BJ (cell line): ENCODE measurements around the gene LBX1. TPM values are rescaled to one million over a fixed set of nuclear protein-coding genes. Genes with fewer than 3 reads are reported as not detected.

Experiments used
- CTCF ChIA-PET: fragments of 350-600 bp; formaldehyde crosslinking; extraction: SDS; loops from one replicate; lab custom pipeline; 2021; ENCODE audit warnings: antibody characterized with exemption, inconsistent platforms; lab: Yijun Ruan, JAX
- POLR2A ChIA-PET: fragments of 300-600 bp; sonication (Branson Sonifier 250); formaldehyde crosslinking; extraction: SDS; loops from one replicate; lab custom pipeline; 2021; ENCODE audit warnings: antibody characterized with exemption; lab: Charles Lee
- DNase-seq: peaks from one replicate; pipeline ENCODE4 v3.0.0-alpha.2; 2011; ENCODE audit warnings: low read depth
- H3K27me3 ChIP-seq: 2 replicates; pipeline ENCODE4 v1.6.0; 2011; ENCODE audit warnings: low read length; ENCODE audit not compliant: control insufficient read depth, insufficient read depth
- H3K36me3 ChIP-seq: 2 replicates; pipeline ENCODE4 v1.5.1; 2011; ENCODE audit warnings: low read length; ENCODE audit not compliant: control insufficient read depth, insufficient read depth
- H3K4me3 ChIP-seq: 2 replicates; pipeline ENCODE4 v1.5.1; 2011; ENCODE audit warnings: low read depth, mild to moderate bottlenecking, control low read depth, low read length
- CTCF ChIP-seq: IDR thresholded peaks from 2 replicates; pipeline ENCODE4 v1.5.1; 2011; ENCODE audit warnings: low read depth, mild to moderate bottlenecking, control low read depth, inconsistent platforms, low read length, moderate library complexity; ENCODE audit not compliant: insufficient read depth
- polyA plus RNA-seq: library from polyadenylated mRNA; depleted of rRNA; stranded (reverse); fragments of >200 nt; gene quantifications from 2 replicates; pipeline ENCODE4 v1.2.3, GENCODE V29; 2011

Gene LBX1
- polyA plus RNA-seq, 1 experiment, result not detected

DNA sequence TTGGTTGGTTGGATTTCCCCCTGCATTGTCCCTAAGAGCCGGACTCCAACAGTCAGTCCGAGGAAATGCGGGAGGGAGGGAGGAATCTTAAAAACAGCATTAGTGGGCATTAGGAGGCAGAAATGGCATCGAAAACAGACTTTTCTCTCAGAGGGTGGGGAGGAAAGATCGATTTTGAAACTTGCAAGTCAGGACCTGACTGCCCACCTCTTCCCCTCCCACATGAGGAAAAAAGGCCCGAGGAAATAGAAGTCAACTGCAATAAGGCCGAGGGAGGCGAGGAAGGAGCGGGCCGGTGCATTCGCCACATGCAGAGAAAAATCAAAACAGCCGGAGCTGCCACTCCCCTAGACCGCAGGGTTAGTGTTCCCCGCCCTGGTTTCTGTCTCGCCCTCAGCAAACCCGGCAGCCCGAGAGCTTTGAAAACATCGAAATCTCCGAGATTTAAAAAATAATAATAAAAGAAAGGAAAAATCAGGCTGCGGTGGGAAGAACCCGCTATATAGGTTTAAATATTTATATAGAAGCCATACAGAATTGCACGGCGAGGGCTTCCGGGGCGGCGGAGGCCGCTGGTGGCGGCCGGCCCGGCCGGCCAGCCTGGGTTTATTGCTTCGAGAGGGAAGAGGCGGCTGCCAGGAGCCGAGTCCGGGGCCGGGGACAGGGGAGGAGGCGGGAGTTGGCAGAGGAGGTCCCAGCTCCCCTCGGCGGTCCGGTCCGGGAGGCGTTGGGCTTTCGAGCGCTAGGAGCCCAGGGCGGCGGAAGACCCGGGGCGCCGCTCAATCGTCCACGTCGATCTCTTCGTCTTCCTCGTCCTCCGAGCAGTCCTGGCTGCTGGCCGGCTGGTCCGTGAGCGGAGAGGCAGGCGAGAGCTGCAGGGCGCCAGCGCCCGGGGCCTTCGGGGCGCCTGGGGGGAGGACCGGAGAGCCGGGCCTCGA is 2.5 kb downstream of the LBX1 start:
- ChIA-PET POLR2A (no interaction called here), CTCF (interaction anchor here (0.7 to 2.0 kb wide), 4 partner anchors 11 to 69 kb away, joined by 3 to 11 read pairs (median 6); no protein-coding TSS in a partner anchor)
- H3K4me3 ChIP-seq, result no peak overlapping the region
- no peak for TF ChIP-seq CTCF
- no peak for DNase-seq
- H3K36me3 ChIP-seq, result no peaks in the 10 kb centered on the region
- peaks cover 77% of the 10 kb centered on the region for H3K27me3 ChIP-seq

DNA sequence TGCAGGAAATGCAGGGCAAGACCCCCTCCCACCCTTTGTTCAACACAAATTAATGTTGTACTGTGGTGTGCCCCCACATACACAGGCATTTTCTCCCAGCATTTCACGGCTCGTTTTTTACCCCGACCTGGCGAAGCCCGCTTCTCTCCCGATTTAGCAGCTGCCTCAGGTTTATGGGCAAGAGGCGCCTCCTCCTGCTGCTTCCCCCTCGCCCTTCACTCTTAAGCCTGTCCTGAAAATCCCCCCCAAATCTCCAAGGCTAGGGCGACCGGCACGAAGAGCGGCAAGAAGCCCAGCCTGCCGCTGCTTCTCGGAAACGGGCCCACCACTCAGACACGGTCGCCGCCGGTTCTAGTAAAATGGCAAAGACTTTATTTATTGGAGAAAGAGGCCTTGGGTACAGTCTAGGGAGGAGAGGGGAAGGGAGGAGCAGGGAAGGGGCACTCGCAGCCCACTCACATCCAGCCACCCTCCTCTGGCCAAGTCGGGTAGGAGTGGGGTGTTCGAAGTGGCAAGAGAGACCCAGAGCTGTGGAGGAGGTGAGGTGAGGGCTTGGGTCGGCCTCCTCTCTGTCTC is 3.3 kb downstream of the LBX1 start:
- peaks cover 78% of the 10 kb centered on the region for H3K27me3 ChIP-seq

DNA sequence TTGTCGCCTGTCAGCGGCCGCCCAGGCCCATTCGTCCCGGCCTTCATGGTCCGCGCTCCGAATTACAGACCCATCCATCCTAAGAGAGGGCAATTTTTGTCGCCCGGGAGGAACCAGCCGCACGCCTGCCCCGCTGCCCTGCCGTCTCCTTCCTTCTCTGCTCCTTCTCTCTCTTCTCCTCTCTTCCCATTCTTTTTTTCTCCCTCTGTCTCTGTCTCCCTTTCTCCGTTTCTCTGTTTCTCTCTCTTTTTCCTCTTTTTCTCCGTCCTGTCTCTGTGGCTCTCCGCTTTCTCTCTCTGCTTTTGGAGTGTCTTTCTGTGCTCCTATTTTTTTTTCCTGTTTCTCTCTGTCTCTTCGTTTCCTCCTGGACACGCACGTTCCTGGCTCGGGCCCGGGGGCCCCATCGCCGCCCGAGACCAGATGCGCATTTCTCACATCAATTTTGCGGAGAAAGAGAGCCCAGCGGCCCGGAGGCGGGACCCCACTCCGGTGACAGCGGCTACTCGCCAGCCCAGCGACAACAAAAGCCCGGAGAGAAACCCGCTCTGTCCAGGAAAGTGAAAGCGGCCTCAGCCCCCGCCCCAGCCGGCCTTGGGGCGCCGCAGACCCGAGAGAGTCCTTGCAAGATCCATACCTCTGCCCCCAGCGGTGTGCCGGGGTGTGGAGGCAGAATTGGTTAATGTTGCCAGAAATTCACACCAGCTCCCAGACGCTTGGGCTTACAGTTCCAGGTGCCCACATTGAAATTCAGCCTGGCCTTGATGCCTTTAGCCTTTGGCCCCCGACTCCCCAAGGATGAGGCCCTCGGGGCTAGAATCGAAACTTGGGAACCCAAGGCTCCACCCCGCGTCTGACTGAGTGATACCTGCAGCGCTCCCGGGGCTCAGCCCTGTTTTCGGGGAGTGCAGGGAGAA is 4.1 kb downstream of the LBX1 start:
- POLR2A ChIA-PET, result no interaction called here
- Histone ChIP-seq H3K36me3 (no peaks in the 10 kb centered on the region), H3K27me3 (peaks cover 79% of the 10 kb centered on the region), H3K4me3 (no peak overlapping the region)
- CTCF ChIA-PET, result interaction anchor here (1.4 kb wide), 1 partner anchor 11 kb away, joined by 7 read pairs; no protein-coding TSS in a partner anchor
- TF ChIP-seq CTCF, result no peak
- no peak for DNase-seq

More for the DNA sequence above, 3.3 kb downstream of the LBX1 start:
- POLR2A ChIA-PET, result no interaction called here
- no peak for TF ChIP-seq CTCF
- Histone ChIP-seq H3K4me3 (no peak overlapping the region), H3K36me3 (no peaks in the 10 kb centered on the region)
- CTCF ChIA-PET, result interaction anchor here (1.4 to 1.7 kb wide), 2 partner anchors 10 to 12 kb away, joined by 6 to 7 read pairs; no protein-coding TSS in a partner anchor
- no peak for DNase-seq

DNA sequence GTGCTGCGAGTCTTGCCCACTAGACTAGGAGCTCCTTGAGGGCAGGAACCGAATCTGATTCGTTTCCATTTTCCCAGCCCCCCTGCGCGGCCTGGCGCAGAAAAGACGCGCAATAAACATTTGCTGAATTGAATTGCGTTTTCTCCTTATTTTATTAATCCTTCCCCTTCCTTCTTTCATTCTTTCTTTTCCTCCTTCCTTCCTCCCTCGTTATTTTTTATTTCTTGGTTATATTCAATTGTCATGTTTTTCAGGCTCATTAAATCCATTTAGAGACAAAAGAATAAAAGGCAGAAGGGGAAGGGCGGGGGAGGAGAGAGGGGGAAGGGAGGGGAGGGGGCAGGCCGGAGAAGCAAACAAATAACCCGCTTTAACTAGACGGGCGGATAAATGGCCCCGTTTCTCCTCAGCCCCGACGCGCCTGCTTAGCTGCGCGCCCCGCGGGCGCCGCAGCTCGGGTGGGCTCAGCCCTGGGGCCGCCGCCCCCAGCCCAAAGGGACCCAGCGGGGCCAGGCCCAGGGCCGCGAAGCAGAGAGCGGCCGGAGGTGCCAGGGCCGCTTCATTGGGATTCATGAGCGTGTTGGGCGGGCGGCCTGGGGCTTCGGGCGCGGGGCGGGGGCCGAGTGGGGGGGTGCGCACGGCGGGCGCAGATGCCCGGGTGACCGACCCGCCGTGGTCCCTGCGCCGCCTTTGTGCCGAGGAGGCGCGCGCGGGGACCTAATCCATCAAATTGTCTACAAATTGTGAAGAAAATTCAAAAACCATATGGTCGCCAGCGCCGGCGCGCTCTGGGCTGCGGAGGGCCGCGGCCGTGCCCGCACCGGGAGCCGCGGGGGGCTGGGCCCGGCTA is 5.0 kb downstream of the LBX1 start:
- no peak for TF ChIP-seq CTCF
- no peak for DNase-seq
- peaks cover 80% of the 10 kb centered on the region for H3K27me3 ChIP-seq
- ChIA-PET CTCF (interaction anchor here (1.4 to 1.7 kb wide), 2 partner anchors 10 to 66 kb away, joined by 5 to 26 read pairs; no protein-coding TSS in a partner anchor), POLR2A (no interaction called here)
- no peak overlapping the region for H3K4me3 ChIP-seq
- H3K36me3 ChIP-seq, result no peaks in the 10 kb centered on the region
